ENCODE measurements around the gene BBS2. TPM values are rescaled to one million over a fixed set of nuclear protein-coding genes. Genes with fewer than 3 reads are reported as not detected.

The BBS2 gene
- total RNA-seq, 6 donors from 2014 or later = 27.5 to 188 (median 35.4) TPM

- Histone ChIP-seq H3K9me3 (no peaks in the 10 kb centered on the region), H3K4me3 (no peak overlapping the region), H3K27me3 (no peaks in the 10 kb centered on the region), H3K36me3 (peaks cover 13 to 72% (median 25%) of the 10 kb centered on the region in 4 donors), H3K4me1 (no peaks in the 10 kb centered on the region), H3K27ac (no peak overlapping the region)
- no peak for TF ChIP-seq EP300 (IDR thresholded peaks at IDR 0.05)
- no peak for TF ChIP-seq CTCF (IDR thresholded peaks at IDR 0.05)
- no peak for TF ChIP-seq POLR2AphosphoS5 (IDR thresholded peaks at IDR 0.05)
- no peak for TF ChIP-seq POLR2A (IDR thresholded peaks at IDR 0.05)
- 94 to 100% methylated on average over 1 of the region's 1 CpG for WGBS, 2 donors
- DNase-seq (no peak), ATAC-seq (ENCODE audit: low FRiP score in 2 of 2) (no peak)
Observed at GRCh38 chr16:56438038-56438437, 81.8 kb downstream of the BBS2 start.

DNA sequence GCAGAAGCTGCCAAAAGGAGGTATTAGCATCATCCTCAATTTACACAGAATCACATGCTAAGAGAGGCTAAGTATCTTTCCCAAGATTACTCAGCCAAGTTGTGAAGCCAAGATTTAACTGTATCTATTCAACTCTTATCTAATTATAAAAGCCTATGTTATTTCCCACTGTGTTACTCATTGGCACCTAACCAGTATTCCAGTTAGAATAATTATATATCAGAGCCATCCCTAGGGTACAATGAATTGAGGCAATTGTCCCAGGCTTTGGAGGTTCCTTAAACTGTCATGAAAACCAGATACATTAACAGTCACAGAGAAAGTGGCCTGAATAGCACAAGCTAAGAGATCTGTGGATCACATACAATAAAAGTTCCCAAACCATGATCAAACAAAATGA lies 83.6 kb downstream of the BBS2 start:
- Histone ChIP-seq H3K9me3 (no peaks in the 10 kb centered on the region), H3K36me3 (peaks cover 22 to 72% (median 27%) of the 10 kb centered on the region in 4 donors), H3K4me1 (no peaks in the 10 kb centered on the region), H3K4me3 (no peak overlapping the region), H3K27me3 (no peaks in the 10 kb centered on the region), H3K27ac (no peak overlapping the region)
- no peak for TF ChIP-seq EP300 (IDR thresholded peaks at IDR 0.05)
- TF ChIP-seq POLR2AphosphoS5 (IDR thresholded peaks at IDR 0.05) = no peak
- no peak for TF ChIP-seq POLR2A (IDR thresholded peaks at IDR 0.05)
- TF ChIP-seq CTCF (IDR thresholded peaks at IDR 0.05) = no peak
- no peak for DNase-seq
- no peak for ATAC-seq (ENCODE audit: low FRiP score in 2 of 2)

Other genes starting within 250 kb of the BBS2 start
- 100 to 1,000 TPM in 3 of 6 donors, 10 to 100 TPM in 3; 67.1 to 344 (median 98.0) TPM for gene AMFR, start 94.5 kb downstream of the BBS2 start, total RNA-seq
- gene NUDT21, start 68.7 kb downstream of the BBS2 start, total RNA-seq = 10 to 100 TPM; 28.3 to 88.2 (median 51.7) TPM
- gene OGFOD1, start 68.5 kb downstream of the BBS2 start, total RNA-seq = 10 to 100 TPM; 19.8 to 72.3 (median 29.7) TPM
- gene MT4, start 45.0 kb upstream of the BBS2 start, total RNA-seq = not detected
- 1 to 10 TPM in 2 of 6 donors, not detected in 4; 1.4 to 1.5 TPM for gene MT3, start 69.5 kb upstream of the BBS2 start, total RNA-seq
- gene MT2A, start 88.6 kb upstream of the BBS2 start, total RNA-seq = 100 to 1,000 TPM; 137 to 552 (median 338) TPM
- gene MT1E, start 105.8 kb upstream of the BBS2 start, total RNA-seq = 100 to 1,000 TPM in 5 of 6 donors, 10 to 100 TPM in 1; 72.3 to 546 (median 187) TPM
- gene MT1M, start 112.6 kb upstream of the BBS2 start, total RNA-seq = 100 to 1,000 TPM in 1 of 6 donors, 10 to 100 TPM in 4, 1 to 10 TPM in 1; 8.4 to 194 (median 37.0) TPM
- 10 to 100 TPM in 4 of 6 donors, 1 to 10 TPM in 1, not detected in 1; 5.4 to 59.1 (median 13.4) TPM for gene MT1A, start 118.6 kb upstream of the BBS2 start, total RNA-seq
- gene MT1B, start 131.9 kb upstream of the BBS2 start, total RNA-seq = not detected
- gene MT1F, start 137.9 kb upstream of the BBS2 start, total RNA-seq = 10 to 100 TPM in 2 of 6 donors, 1 to 10 TPM in 4; 4.7 to 21.0 (median 8.6) TPM
- gene MT1G, start 148.0 kb upstream of the BBS2 start, total RNA-seq = 10 to 100 TPM in 4 of 6 donors, 1 to 10 TPM in 1, not detected in 1; 4.5 to 93.0 (median 14.0) TPM
- 1 to 10 TPM in 2 of 6 donors, not detected in 4; 2.9 to 9.3 TPM for gene MT1H, start 149.8 kb upstream of the BBS2 start, total RNA-seq
- gene MT1X, start 162.4 kb upstream of the BBS2 start, total RNA-seq = 100 to 1,000 TPM in 4 of 6 donors, 10 to 100 TPM in 2; 77.5 to 552 (median 151) TPM
- 10 to 100 TPM; 30.9 to 57.3 (median 45.3) TPM for gene NUP93, start 210.1 kb upstream of the BBS2 start, total RNA-seq

Data from upper lobe of left lung (tissue), 6 donors.